Subcutaneous adipose tissue (tissue), 4 donors: ENCODE data around the gene ZC3H13. TPM values are rescaled to one million over a fixed set of nuclear protein-coding genes. Genes with fewer than 3 reads are reported as not detected.

Source experiments
- CTCF ChIP-seq: fragments of 450-650 bp; IDR thresholded peaks from one replicate; pipeline ENCODE4 v1.5.1; 2016; ENCODE audit warnings: low read depth, mild to moderate bottlenecking, control low read depth, antibody characterized with exemption, moderate library complexity
- total RNA-seq, 4 donors: library from RNA; depleted of rRNA; stranded (reverse); fragments of >200 nt; gene quantifications; one replicate each; pipeline ENCODE4 v1.1.0, GENCODE V29; 2016

Gene ZC3H13
- total RNA-seq, 4 donors from 2014 or later = 24.6 to 58.9 (median 28.9) TPM

- TF ChIP-seq CTCF = no peak
Measured at GRCh38 chr13:46059405-46059804, 6.9 kb upstream of the ZC3H13 start.

DNA sequence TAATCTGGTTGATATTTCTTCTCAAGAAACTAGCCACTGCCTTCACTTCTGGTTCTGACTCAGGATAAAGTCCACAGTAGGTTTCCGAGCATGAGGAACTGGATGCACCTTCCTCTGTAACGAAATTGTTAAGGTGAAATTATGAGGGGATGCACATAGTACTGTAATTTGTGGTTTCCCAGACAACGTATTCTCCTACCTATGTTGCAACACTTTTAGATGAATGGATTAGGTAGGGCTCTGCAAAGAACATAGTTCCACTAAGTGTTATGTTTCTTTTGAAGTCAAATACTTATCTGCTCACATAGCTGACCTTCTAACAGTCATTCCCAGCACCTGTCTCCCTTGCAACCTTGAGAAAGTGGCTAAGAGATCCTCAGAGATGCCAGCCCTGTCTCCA lies 5.7 kb upstream of the ZC3H13 start:
- TF ChIP-seq CTCF = no peak

- TF ChIP-seq CTCF = no peak
Measured at GRCh38 chr13:46057256-46058015, 4.9 kb upstream of the ZC3H13 start.

DNA sequence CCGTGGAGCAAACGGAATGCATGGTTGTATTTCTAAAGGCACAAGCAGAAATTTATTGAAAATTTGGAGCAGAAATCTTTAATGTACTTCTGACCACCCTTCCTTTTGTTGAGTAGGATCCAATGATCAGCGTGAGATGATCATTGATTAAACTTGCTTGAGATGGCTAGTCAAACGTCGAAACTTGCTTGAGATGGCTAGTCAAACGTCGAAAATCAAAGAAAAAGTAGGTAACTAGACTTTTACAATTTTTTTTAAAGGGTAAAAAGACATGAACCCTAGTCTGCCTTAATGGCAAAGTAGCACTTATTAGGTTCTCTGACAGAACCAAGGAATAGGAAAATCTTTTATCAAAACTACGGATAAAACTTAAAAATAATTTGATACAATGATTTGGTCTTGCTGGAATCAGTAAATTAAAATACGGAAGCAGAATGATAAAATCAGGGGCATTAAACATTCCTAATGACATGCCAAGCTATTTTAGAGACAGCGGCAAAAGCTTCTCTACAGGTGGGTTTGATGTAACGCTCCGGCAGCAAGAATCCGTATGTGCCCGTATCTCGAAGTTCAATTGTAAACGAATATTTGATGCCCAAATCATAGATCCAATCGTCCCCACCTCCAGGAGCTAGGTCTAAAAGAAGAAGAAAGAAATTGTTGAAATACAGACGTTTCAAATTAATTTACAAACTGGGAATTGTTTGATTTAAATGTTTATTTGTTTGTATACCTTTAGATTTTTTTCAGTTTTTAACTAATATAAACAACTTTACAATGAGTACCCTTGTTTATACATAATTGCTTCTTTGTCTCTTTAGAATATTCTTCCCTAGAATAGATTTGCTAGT lies 841 bp upstream of the ZC3H13 start:
- no peak for TF ChIP-seq CTCF

DNA sequence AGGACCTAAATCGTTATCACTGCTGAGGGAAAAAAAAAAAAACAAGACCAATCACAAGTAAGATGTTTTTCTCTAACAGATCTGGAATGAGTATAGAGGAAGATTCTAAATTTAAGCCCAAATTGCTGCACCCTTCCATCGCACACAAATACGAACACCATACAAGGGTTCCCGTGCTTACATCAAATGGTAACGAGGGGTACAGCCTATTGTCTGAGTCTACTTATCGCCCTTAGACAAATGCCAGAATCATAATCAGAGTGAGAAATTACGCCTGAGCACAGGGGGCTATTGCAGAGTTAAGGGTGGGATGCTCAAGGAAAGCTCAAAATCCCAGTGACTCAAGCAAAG lies 603 bp downstream of the ZC3H13 start:
- no peak for TF ChIP-seq CTCF

DNA sequence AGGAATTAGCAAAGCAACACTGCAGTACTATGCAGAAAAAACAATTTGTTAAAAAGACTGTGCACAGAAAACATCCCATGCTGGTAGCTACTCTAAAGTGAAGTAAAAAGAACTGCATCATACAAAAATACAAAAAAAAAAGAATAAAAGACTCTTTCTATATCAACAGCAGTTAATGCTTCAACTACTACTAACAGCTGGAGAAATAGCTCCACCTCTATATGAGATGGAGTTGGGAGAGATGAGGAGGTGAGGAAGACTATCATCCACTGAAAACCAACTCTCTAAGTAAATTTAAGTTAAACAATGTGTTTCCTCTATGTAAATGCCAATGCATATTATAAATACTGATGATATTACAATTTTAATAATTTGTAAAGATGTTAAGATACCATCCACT lies 1.8 kb downstream of the ZC3H13 start:
- no peak for TF ChIP-seq CTCF

DNA sequence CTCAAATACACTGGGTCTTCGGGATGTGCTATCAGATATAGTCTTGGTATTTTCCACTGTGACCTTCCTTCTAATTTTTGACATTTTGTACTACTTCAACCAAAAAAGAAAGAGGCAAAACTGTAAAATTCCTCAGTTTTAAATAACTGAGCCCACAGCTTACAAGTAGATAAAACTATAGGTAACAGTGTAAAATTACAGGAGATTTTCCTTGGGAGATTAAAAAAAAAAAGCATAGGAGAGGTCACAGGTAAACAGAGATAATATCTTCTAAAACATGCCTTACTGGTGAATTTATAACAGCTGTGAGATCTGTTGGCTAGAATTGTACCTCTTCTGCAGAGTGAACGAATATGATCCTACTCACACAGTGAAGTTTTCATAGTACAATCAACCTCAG lies 7.1 kb downstream of the ZC3H13 start:
- TF ChIP-seq CTCF = no peak
